A673 (cell line): ENCODE results near the gene SHOC2.

Experiments used
- EZH2 ChIP-seq: fragments of 200-600 bp; sonication (generic); IDR thresholded peaks from 2 replicates; pipeline ENCODE4 v1.6.1; 2017; ENCODE audit warnings: borderline replicate concordance, low read depth, mild to moderate bottlenecking, mixed read lengths, antibody characterized with exemption, low read length; ENCODE audit not compliant: poor library complexity, severe bottlenecking
- TF ChIP-seq, protein P1 (sequence below): fragments of 300-800, 200-600 bp; sonication (generic); conservative IDR thresholded peaks from 2 replicates; pipeline ENCODE4 v1.5.1; 2017; ENCODE audit warnings: low read depth, mild to moderate bottlenecking, antibody characterized with exemption, low read length, moderate library complexity, mixed read lengths

DNA sequence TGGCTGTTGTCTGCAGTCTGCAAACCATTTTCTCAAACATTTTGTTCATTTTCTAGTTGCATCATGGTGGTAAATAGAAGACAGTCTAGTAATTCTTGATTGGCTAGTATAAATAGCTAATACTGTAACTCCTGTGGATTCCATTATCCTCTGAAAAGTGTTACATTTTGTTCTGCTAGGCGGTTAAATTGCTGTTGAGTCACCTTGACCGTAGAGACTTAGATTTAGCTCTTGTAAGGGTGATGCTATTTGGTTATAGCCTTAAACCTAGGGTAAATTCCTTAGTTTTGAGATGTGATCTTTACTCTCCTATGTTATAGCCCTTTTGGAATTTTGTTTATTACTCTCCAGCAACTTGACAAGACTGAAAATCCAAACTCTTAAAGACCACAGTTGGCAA lies 58.8 kb downstream of the SHOC2 start:
- TF ChIP-seq, protein P1, sequence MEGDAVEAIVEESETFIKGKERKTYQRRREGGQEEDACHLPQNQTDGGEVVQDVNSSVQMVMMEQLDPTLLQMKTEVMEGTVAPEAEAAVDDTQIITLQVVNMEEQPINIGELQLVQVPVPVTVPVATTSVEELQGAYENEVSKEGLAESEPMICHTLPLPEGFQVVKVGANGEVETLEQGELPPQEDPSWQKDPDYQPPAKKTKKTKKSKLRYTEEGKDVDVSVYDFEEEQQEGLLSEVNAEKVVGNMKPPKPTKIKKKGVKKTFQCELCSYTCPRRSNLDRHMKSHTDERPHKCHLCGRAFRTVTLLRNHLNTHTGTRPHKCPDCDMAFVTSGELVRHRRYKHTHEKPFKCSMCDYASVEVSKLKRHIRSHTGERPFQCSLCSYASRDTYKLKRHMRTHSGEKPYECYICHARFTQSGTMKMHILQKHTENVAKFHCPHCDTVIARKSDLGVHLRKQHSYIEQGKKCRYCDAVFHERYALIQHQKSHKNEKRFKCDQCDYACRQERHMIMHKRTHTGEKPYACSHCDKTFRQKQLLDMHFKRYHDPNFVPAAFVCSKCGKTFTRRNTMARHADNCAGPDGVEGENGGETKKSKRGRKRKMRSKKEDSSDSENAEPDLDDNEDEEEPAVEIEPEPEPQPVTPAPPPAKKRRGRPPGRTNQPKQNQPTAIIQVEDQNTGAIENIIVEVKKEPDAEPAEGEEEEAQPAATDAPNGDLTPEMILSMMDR: no peak
- TF ChIP-seq EZH2: no peak
